ENCODE results near the gene WEE1.

- TF ChIP-seq CTCF (IDR thresholded peaks at IDR 0.05) (peak; percentile 91 to 93), POLR2AphosphoS5 (IDR thresholded peaks at IDR 0.05) (peak; percentile 13 to 91 (median 85)), POLR2A (IDR thresholded peaks at IDR 0.05) (peak in 1 of 2 donors; percentile 38), EP300 (IDR thresholded peaks at IDR 0.05) (no peak)
These were observed 39.8 kb downstream of the WEE1 start for GRCh38 chr11:9613118-9613829.

Data from suprapubic skin (tissue), 4 donors.